Activated naive CD4-positive, alpha-beta T cell treated with anti-CD3 and anti-CD28 coated beads, Interleukin-2, amount 50 U/mL, for 72 hours (primary cell): ENCODE measurements around the gene LRFN5. TPM values are rescaled to one million over a fixed set of nuclear protein-coding genes. Genes with fewer than 3 reads are reported as not detected.
"Not testable (repeated sequence)": the region's sequence is repeated elsewhere in the genome, so short reads cannot be mapped to it uniquely, and the experiment has no call there.

Experiments used
- ATAC-seq, 2 donors: fragments of 150-1000 bp; cut with Tn5 transposase; 2 replicates each; pipeline ENCODE4 v1.10.0; 2021; ENCODE audit warnings: mild to moderate bottlenecking in 2 of 2, moderate library complexity in 2 of 2
- DNase-seq, 2 donors: peaks; one replicate each; pipeline ENCODE4 v3.0.0; 2021 to 2022; ENCODE audit warnings: low spot score in 2 of 2
- H3K27ac Mint-ChIP-seq, 2 donors: one replicate each; pipeline ENCODE4 v1.8.0; 2022; ENCODE audit warnings: mild to moderate bottlenecking in 2 of 2, mixed read lengths in 2 of 2
- H3K36me3 Mint-ChIP-seq, 2 donors: one replicate each; pipeline ENCODE4 v1.8.0; 2022; ENCODE audit warnings: mixed read lengths in 2 of 2
- H3K9me3 Mint-ChIP-seq, 2 donors: one replicate each; pipeline ENCODE4 v1.8.0; 2022; ENCODE audit warnings: mixed read lengths in 2 of 2
- total RNA-seq, 2 donors: library from RNA; stranded (reverse); gene quantifications; one replicate each; pipeline ENCODE4 v1.2.3, GENCODE V29; 2022

Gene LRFN5
- total RNA-seq, 2 donors from 2014 or later = not detected

GRCh38 chr14:41905394-41905964 lies 298.8 kb downstream of the LRFN5 start:
- Mint-ChIP-seq H3K36me3 (no peaks in the 10 kb centered on the region), H3K27ac (no peak overlapping the region)
- no peak for DNase-seq

DNA sequence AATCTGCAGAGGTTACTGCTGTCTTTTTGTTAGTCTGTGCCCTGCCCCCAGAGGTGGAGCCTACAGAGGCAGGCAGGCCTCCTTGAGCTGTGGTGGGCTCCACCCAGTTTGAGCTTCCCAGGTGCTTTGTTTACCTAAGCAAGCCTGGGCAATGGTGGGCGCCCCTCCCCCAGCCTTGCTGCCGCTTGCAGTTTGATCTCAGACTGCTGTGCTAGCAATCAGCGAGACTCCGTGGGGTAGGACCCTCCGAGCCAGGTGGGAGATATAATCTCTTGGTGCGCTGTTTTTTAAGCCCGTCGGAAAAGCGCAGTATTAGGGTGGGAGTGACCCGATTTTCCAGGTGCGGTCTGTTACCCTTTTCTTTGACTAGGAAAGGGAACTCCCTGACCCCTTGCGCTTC lies 304.5 kb downstream of the LRFN5 start:
- DNase-seq, H3K36me3 Mint-ChIP-seq, H3K9me3 Mint-ChIP-seq, ATAC-seq, H3K27ac Mint-ChIP-seq: not testable (repeated sequence)

More at GRCh38 chr14:41905394-41905964, 298.8 kb downstream of the LRFN5 start:
- ATAC-seq = no peak
- peaks cover 4% of the 10 kb centered on the region in 2 donors for H3K9me3 Mint-ChIP-seq

- Mint-ChIP-seq H3K9me3 (peaks cover 8 to 14% of the 10 kb centered on the region in 2 donors), H3K27ac (no peak overlapping the region), H3K36me3 (no peaks in the 10 kb centered on the region)
- DNase-seq (no peak), ATAC-seq (no peak)
Observed at GRCh38 chr14:41913398-41913797, 306.7 kb downstream of the LRFN5 start.

- Mint-ChIP-seq H3K9me3 (peaks cover 4 to 11% of the 10 kb centered on the region in 2 donors), H3K27ac (no peak overlapping the region), H3K36me3 (no peaks in the 10 kb centered on the region)
- DNase-seq (no peak), ATAC-seq (no peak)
Observed at GRCh38 chr14:41915732-41916131, 309.1 kb downstream of the LRFN5 start.

DNA sequence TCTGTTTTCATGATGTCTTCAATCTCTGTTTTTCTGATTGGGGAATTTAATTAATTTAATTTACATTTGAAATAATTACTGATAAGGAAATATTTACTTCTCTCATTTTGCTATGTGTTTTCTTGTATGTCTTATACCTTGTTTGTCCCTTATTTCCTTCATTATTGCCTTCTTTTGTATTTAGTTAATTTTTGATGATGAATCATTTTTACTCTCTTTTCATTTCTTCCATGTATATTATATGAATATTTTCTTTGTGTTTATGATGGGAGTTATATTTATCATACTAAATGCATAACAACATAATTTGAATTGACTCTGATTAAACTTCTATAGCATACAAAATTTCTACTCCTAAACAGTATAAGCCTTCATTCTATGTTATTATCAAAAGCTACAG lies 309.6 kb downstream of the LRFN5 start:
- ATAC-seq (no peak), DNase-seq (no peak)
- Mint-ChIP-seq H3K36me3 (no peaks in the 10 kb centered on the region), H3K9me3 (peaks cover 4 to 11% of the 10 kb centered on the region in 2 donors), H3K27ac (no peak overlapping the region)

- no peak for ATAC-seq
- Mint-ChIP-seq H3K27ac (no peak overlapping the region), H3K36me3 (no peaks in the 10 kb centered on the region), H3K9me3 (no peaks in the 10 kb centered on the region)
- DNase-seq = no peak
Observed at GRCh38 chr14:41925409-41925808, 318.7 kb downstream of the LRFN5 start.

DNA sequence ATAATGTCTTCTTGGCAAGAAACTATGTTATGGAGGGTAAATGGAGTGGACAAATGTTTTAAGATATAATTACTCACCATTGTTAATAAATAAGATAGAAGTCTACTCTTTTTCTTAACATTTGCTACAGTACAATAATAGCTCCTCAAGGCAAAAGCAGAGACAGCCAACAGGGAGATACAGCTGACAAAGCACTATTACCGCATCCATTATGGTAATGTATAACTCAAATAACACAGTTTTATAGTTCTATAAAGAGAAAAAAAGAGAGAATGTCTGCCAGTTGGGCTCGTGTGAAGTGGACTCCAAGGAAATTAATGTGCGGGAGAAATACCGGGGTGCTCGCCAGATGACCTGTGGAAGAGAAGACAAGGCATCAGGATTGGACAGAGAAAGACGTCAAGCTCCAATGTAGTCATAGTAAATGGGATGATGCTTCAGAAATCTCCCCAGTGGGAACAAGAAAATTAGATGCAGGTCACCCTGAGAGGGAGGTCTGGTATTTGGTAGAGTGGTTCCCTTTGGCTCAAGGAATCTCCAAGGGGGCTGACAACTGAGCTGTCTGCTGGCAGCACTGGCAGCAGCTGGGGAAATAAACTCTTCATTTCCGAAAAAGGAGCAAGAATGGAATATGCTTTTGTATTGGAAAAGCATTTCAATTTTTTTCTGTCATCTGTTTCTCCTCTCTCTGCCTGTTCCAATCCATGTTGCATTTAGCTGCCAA lies 343.9 kb downstream of the LRFN5 start:
- H3K36me3 Mint-ChIP-seq = no peaks in the 10 kb centered on the region
- ATAC-seq = no peak

More for the DNA sequence above, 343.9 kb downstream of the LRFN5 start:
- DNase-seq = no peak
- Mint-ChIP-seq H3K27ac (no peak overlapping the region), H3K9me3 (no peaks in the 10 kb centered on the region)
